A549 treated with Mapracorat at 1 μM for 4 hours (cell line): ENCODE measurements around the gene NHLH2. TPM values are rescaled to one million over a fixed set of nuclear protein-coding genes. Genes with fewer than 3 reads are reported as not detected.

ENCODE experiments used
- total RNA-seq: library from RNA; stranded (reverse); fragments of 200-300 nt; extraction: Qiagen RNA extraction; gene quantifications from 5 replicates; pipeline ENCODE4 v1.2.3, GENCODE V29; 2022

Gene NHLH2
- not detected in 5 replicates for total RNA-seq

DNA sequence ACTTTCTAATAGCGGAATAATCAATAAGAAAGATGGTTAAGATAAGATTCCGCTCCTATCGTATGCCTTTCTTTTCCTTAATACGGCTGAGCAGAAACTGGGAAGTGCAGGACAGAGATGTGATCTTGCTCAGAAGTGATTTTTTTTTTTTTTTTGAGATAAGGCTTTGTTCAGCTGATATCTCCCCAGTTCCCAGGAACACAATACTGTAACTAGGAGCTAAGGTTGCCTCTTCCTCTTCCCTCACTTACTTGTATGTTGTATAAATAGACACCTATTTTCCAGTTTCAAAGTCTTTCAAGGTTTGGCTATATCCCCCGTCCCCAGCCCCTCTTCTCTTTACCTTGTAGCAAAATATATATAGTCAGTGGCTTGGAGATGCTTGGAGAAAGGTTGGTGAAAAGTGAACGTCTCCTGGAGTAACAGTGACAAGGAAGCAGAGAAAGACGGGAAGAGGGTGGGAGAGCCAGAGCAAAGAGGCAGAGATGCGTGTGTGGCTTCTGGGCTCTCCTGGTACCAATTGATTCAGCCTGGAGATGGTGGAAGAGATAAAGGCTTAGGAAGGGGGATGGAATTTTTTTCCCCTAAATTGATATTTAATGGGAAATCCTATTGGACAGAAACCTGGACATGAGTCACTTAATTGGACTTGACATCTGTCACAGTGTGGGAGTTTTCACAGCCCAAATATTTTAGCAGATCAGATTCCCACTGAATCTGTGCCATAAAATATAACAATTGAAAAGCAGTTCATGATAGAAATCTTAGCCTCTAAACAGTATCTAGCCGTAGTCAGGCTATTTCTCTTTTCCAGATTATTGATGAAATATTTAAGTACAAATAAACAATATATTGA is at the start of gene NHLH2:
Gene NHLH2 (minus strand): TSS at position 522 of the 856 bp plus-strand sequence. CDS start 2,754 bp downstream, outside the sequence.

Other genes with a start within 250 kb of the NHLH2 start
- 17.1 to 22.4 TPM (median 20.5 TPM) in 5 replicates for gene VANGL1, start 199.2 kb downstream of the NHLH2 start, total RNA-seq
- not detected in 5 replicates for gene CASQ2, start 72.4 kb downstream of the NHLH2 start, total RNA-seq
- 0.52 to 1.0 TPM (median 0.81 TPM) in 5 replicates for gene SLC22A15, start 135.4 kb upstream of the NHLH2 start, total RNA-seq